HepG2 (cell line): ENCODE results near the gene TRRAP. TPM values are rescaled to one million over a fixed set of nuclear protein-coding genes. Genes with fewer than 3 reads are reported as not detected.

Experiments used
- AGO2 ChIP-seq: fragments of 200-400 bp; formaldehyde crosslinking; optimal IDR thresholded peaks from 2 replicates; pipeline ENCODE3; 2017; ENCODE audit warnings: mild to moderate bottlenecking, low read depth, low read length, moderate library complexity
- ASH2L ChIP-seq: fragments of 300-600, 200-600 bp; sonication (generic); IDR thresholded peaks from 2 replicates; pipeline ENCODE4 v1.7.0; 2017; ENCODE audit warnings: low read depth, mild to moderate bottlenecking, moderate library complexity, mixed read lengths, low read length; ENCODE audit not compliant: insufficient read length
- CEBPB ChIP-seq: IDR thresholded peaks from 2 replicates; pipeline ENCODE4 v1.6.1; 2011; ENCODE audit warnings: low read depth, low read length, improper control_type of control experiment, borderline replicate concordance
- CEBPG ChIP-seq: IDR thresholded peaks from 2 replicates; pipeline ENCODE4 v1.6.1; 2016
- ETV5 ChIP-seq: IDR thresholded peaks from 2 replicates; pipeline ENCODE4 v1.6.1; 2018; ENCODE audit warnings: missing biosample characterization, missing genetic modification reagents, inconsistent platforms, borderline replicate concordance
- GATAD1 ChIP-seq: IDR thresholded peaks from 2 replicates; pipeline ENCODE4 v1.6.1; 2016; ENCODE audit warnings: missing genetic modification reagents, missing compliant biosample characterization
- GATAD2A ChIP-seq: IDR thresholded peaks from 2 replicates; pipeline ENCODE4 v1.6.1; 2016
- SKIL ChIP-seq: sonication (generic); formaldehyde crosslinking; IDR thresholded peaks from 2 replicates; pipeline ENCODE4 v1.8.0; 2022; ENCODE audit warnings: missing genetic modification reagents, mild to moderate bottlenecking, moderate library complexity, borderline replicate concordance
- TARDBP ChIP-seq: sonication (generic); formaldehyde crosslinking; IDR thresholded peaks from 2 replicates; pipeline ENCODE4 v1.8.0; 2022; ENCODE audit warnings: mild to moderate bottlenecking, missing genetic modification reagents
- THAP9 ChIP-seq: sonication (generic); formaldehyde crosslinking; IDR thresholded peaks from 2 replicates; pipeline ENCODE4; 2020; ENCODE audit warnings: missing genetic modification reagents, mild to moderate bottlenecking, borderline replicate concordance
- ZMAT5 ChIP-seq: sonication (generic); formaldehyde crosslinking; IDR thresholded peaks from 2 replicates; pipeline ENCODE4 v1.5.0; 2020; ENCODE audit warnings: mild to moderate bottlenecking, low read depth, missing genetic modification reagents, borderline replicate concordance
- ZMYM3 ChIP-seq: sonication (generic); formaldehyde crosslinking; IDR thresholded peaks from 2 replicates; pipeline ENCODE4 v1.5.1; 2020; ENCODE audit warnings: mild to moderate bottlenecking, missing genetic modification reagents
- ZNF143 ChIP-seq: sonication (generic); formaldehyde crosslinking; IDR thresholded peaks from 2 replicates; pipeline ENCODE4 v1.4.0; 2020; ENCODE audit warnings: missing genetic modification reagents
- ZNF572 ChIP-seq: sonication (generic); formaldehyde crosslinking; IDR thresholded peaks from 2 replicates; pipeline ENCODE4 v1.5.1; 2020; ENCODE audit warnings: mild to moderate bottlenecking, missing genetic modification reagents
- ZNF605 ChIP-seq: sonication (generic); formaldehyde crosslinking; IDR thresholded peaks from 2 replicates; pipeline ENCODE4 v1.8.0; 2022; ENCODE audit warnings: mild to moderate bottlenecking, missing genetic modification reagents
- polyA plus RNA-seq, 8 experiments: library from polyadenylated mRNA; depleted of rRNA in 3 of 8; stranded (reverse) in 7 of 8; unstranded in 1 of 8; fragments of >200 nt; fragmentation: Illumina TruSeq in 4 of 8; extraction: Trizol in 4 of 8; gene quantifications; 2 replicates each; pipeline versions ENCODE4 v1.2.1 to v1.2.3, GENCODE V29; 2011 to 2016; ENCODE audit warnings: low read depth in 4 of 8, missing spikeins in 1 of 8, mixed read lengths in 1 of 8; ENCODE audit not compliant: insufficient read depth in 1 of 8
- total RNA-seq, 5 experiments: library from RNA; depleted of rRNA; stranded (reverse); fragments of >200 nt; fragmentation: Illumina TruSeq; extraction: Trizol; gene quantifications; 2 replicates each; pipeline ENCODE4 v1.2.3, GENCODE V29; 2016; ENCODE audit warnings: low read depth in 1 of 5
- TF ChIP-seq, protein P1 (sequence below): IDR thresholded peaks from 2 replicates; pipeline ENCODE4 v1.6.1; 2012; ENCODE audit warnings: inconsistent platforms
- TF ChIP-seq, protein P2 (sequence below): sonication (generic); formaldehyde crosslinking; IDR thresholded peaks from 2 replicates; pipeline ENCODE4 v1.9.0; 2021; ENCODE audit warnings: missing genetic modification reagents, mild to moderate bottlenecking, borderline replicate concordance
- TF ChIP-seq, protein P3 (sequence below): sonication (generic); formaldehyde crosslinking; IDR thresholded peaks from 2 replicates; pipeline ENCODE4 v1.5.0; 2020; ENCODE audit warnings: mild to moderate bottlenecking, missing genetic modification reagents, moderate library complexity
- TF ChIP-seq, protein P4 (sequence below): sonication (generic); IDR thresholded peaks from 2 replicates; pipeline ENCODE4 v1.6.1; 2016; ENCODE audit warnings: low read depth, borderline replicate concordance

The TRRAP gene
- total and polyA plus RNA-seq, 2 of the 13 experiments (the other 11 are each of a cell fraction or from before 2014, with no cell fraction given) = 8.6 to 10.5 TPM

- TF ChIP-seq ZNF572 (CRISPR knock-in tag) = 0 out of 2 replicates have a peak, but pooled peaks have one; percentile 29
- TF ChIP-seq, protein P1, sequence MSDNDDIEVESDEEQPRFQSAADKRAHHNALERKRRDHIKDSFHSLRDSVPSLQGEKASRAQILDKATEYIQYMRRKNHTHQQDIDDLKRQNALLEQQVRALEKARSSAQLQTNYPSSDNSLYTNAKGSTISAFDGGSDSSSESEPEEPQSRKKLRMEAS = peak; percentile 38; the same call in 1 of the 2 replicates
- TF ChIP-seq, protein P2, sequence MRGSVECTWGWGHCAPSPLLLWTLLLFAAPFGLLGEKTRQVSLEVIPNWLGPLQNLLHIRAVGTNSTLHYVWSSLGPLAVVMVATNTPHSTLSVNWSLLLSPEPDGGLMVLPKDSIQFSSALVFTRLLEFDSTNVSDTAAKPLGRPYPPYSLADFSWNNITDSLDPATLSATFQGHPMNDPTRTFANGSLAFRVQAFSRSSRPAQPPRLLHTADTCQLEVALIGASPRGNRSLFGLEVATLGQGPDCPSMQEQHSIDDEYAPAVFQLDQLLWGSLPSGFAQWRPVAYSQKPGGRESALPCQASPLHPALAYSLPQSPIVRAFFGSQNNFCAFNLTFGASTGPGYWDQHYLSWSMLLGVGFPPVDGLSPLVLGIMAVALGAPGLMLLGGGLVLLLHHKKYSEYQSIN (CRISPR knock-in tag) = no peak
- TF ChIP-seq GATAD1 (CRISPR knock-in tag) = peak; percentile 59; the same call in 1 of the 2 replicates
- TF ChIP-seq SKIL (CRISPR knock-in tag) = 0 out of 2 replicates have a peak, but pooled peaks have one; percentile 19
- TF ChIP-seq CEBPB = peak; percentile 47; the same call in 1 of the 2 replicates
- TF ChIP-seq TARDBP = 0 out of 2 replicates have a peak, but pooled peaks have one; percentile 18
- TF ChIP-seq, protein P3, sequence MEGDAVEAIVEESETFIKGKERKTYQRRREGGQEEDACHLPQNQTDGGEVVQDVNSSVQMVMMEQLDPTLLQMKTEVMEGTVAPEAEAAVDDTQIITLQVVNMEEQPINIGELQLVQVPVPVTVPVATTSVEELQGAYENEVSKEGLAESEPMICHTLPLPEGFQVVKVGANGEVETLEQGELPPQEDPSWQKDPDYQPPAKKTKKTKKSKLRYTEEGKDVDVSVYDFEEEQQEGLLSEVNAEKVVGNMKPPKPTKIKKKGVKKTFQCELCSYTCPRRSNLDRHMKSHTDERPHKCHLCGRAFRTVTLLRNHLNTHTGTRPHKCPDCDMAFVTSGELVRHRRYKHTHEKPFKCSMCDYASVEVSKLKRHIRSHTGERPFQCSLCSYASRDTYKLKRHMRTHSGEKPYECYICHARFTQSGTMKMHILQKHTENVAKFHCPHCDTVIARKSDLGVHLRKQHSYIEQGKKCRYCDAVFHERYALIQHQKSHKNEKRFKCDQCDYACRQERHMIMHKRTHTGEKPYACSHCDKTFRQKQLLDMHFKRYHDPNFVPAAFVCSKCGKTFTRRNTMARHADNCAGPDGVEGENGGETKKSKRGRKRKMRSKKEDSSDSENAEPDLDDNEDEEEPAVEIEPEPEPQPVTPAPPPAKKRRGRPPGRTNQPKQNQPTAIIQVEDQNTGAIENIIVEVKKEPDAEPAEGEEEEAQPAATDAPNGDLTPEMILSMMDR = peak; percentile 48; the same call in 1 of the 2 replicates
- peak; percentile 24 for TF ChIP-seq ASH2L
- TF ChIP-seq GATAD2A (CRISPR knock-in tag) = 0 out of 2 replicates have a peak, but pooled peaks have one; percentile 15
- TF ChIP-seq ZNF605 (CRISPR knock-in tag) = peak; percentile 15; the same call in 1 of the 2 replicates
- TF ChIP-seq THAP9 (CRISPR knock-in tag) = no peak
- peak; percentile 87; the same call in 1 of the 2 replicates for TF ChIP-seq ETV5
- no peak for TF ChIP-seq ZMAT5
- peak; percentile 17; the same call in 1 of the 2 replicates for TF ChIP-seq CEBPG (CRISPR knock-in tag)
- no peak for TF ChIP-seq ZMYM3 (CRISPR knock-in tag)
- no peak for TF ChIP-seq ZNF143 (CRISPR knock-in tag)
- TF ChIP-seq, protein P4, sequence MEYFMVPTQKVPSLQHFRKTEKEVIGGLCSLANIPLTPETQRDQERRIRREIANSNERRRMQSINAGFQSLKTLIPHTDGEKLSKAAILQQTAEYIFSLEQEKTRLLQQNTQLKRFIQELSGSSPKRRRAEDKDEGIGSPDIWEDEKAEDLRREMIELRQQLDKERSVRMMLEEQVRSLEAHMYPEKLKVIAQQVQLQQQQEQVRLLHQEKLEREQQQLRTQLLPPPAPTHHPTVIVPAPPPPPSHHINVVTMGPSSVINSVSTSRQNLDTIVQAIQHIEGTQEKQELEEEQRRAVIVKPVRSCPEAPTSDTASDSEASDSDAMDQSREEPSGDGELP = peak; percentile 84
- TF ChIP-seq AGO2 = no peak
Observed at GRCh38 chr7:98879198-98879978, 1.1 kb downstream of the TRRAP start (continued).
